ENCODE results near the gene MAN1A2.

- TF ChIP-seq CTCF (tag by site-specific recombination; IDR thresholded peaks at IDR 0.05) (no peak), MEIS1 (CRISPR knock-in tag; IDR thresholded peaks at IDR 0.05; ENCODE audit: borderline replicate concordance) (no peak), REST (tag by site-specific recombination; IDR thresholded peaks at IDR 0.05) (no peak), ZNF274 (IDR thresholded peaks at IDR 0.05; ENCODE audit: low read length) (no peak), ZNF274 (tag by site-specific recombination; IDR thresholded peaks at IDR 0.05; ENCODE audit: borderline replicate concordance) (no peak), YY2 (tag by site-specific recombination; IDR thresholded peaks at IDR 0.05) (no peak), ZNF510 (tag by site-specific recombination; IDR thresholded peaks at IDR 0.05; ENCODE audit: insufficient replicate concordance) (no peak), AEBP2 (tag by site-specific recombination; IDR thresholded peaks at IDR 0.05; ENCODE audit: borderline replicate concordance) (no peak), TCF7L2 (IDR thresholded peaks at IDR 0.05; ENCODE audit: borderline replicate concordance, low read depth, low read length) (no peak), ZNF174 (tag by site-specific recombination; IDR thresholded peaks at IDR 0.05) (no peak)
Measured at GRCh38 chr1:117523111-117523510, 155.9 kb downstream of the MAN1A2 start.
